Activated T-helper 2 cell treated with anti-CD3 and anti-CD28 coated beads, Interferon-gamma antibody, Interleukin-2, Interleukin-4, amounts not matched to agents 10 μg/mL and 5 μg/mL and 100 μg/mL, durations not matched to agents 14 hours and 24 hours and 36 hours (primary cell): Measurements from ENCODE around the gene PKD1. TPM values are rescaled to one million over a fixed set of nuclear protein-coding genes. Genes with fewer than 3 reads are reported as not detected.

ENCODE experiments used
- DNase-seq: peaks from one replicate; pipeline ENCODE4 v3.0.0; 2021; ENCODE audit warnings: low spot score
- H3K27ac Mint-ChIP-seq: one replicate; pipeline ENCODE4 v1.8.0; 2021; ENCODE audit warnings: mixed read lengths
- H3K27me3 Mint-ChIP-seq: one replicate; pipeline ENCODE4 v1.8.0; 2021; ENCODE audit warnings: low read depth, mixed read lengths
- H3K36me3 Mint-ChIP-seq: one replicate; pipeline ENCODE4 v1.8.0; 2021; ENCODE audit warnings: low read depth, mixed read lengths
- H3K4me1 Mint-ChIP-seq: one replicate; pipeline ENCODE4 v1.8.0; 2021; ENCODE audit warnings: low read depth, mixed read lengths
- H3K4me3 Mint-ChIP-seq: one replicate; pipeline ENCODE4 v1.8.0; 2021; ENCODE audit warnings: low read depth, mild to moderate bottlenecking, moderate library complexity, mixed read lengths
- H3K9me3 Mint-ChIP-seq: one replicate; pipeline ENCODE4 v1.8.0; 2021; ENCODE audit warnings: mixed read lengths
- intact Hi-C: fragments of 100-400 bp; cut with micrococcal nuclease; formaldehyde crosslinking; loops from one replicate; pipeline ENCODE4 v1.15.1; 2023
- total RNA-seq: library from RNA; stranded (reverse); gene quantifications from 2 replicates; pipeline ENCODE4 v1.2.3, GENCODE V29; 2022

Gene PKD1
- total RNA-seq, 1 donor from 2014 or later = 94.4 TPM

DNA sequence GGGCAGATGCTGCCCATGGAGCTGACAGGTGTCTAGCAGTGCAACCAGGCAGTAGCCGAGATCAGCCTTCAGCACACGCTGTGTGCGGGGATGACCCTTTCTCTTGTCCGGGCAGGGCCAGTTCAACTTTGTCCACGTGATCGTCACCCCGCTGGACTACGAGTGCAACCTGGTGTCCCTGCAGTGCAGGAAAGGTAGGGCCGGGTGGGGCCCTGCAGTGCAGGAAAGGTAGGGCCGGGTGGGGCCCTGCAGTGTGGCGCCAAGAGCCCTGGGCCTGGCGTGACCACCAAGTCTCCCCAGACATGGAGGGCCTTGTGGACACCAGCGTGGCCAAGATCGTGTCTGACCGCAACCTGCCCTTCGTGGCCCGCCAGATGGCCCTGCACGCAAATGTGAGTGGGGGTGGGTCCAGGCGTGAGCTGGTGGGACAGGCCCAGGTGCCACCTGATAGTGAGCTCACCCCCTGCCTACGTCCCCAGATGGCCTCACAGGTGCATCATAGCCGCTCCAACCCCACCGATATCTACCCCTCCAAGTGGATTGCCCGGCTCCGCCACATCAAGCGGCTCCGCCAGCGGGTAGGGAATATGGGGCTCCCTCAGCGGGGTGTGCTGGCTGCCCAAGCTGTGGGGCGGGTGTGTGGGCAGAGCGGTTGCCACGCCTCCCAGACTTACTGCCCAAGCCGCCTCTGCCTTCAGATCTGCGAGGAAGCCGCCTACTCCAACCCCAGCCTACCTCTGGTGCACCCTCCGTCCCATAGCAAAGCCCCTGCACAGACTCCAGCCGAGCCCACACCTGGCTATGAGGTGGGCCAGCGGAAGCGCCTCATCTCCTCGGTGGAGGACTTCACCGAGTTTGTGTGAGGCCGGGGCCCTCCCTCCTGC lies 47.7 kb downstream of the PKD1 start:
- H3K9me3 Mint-ChIP-seq = no peaks in the 10 kb centered on the region
- intact Hi-C loops = no loop called here
- no peaks in the 10 kb centered on the region for H3K27me3 Mint-ChIP-seq
- peaks cover 16% of the 10 kb centered on the region for H3K36me3 Mint-ChIP-seq
- no peak overlapping the region for H3K27ac Mint-ChIP-seq
- no peaks in the 10 kb centered on the region for H3K4me1 Mint-ChIP-seq
- no peak for DNase-seq
- no peak overlapping the region for H3K4me3 Mint-ChIP-seq

DNA sequence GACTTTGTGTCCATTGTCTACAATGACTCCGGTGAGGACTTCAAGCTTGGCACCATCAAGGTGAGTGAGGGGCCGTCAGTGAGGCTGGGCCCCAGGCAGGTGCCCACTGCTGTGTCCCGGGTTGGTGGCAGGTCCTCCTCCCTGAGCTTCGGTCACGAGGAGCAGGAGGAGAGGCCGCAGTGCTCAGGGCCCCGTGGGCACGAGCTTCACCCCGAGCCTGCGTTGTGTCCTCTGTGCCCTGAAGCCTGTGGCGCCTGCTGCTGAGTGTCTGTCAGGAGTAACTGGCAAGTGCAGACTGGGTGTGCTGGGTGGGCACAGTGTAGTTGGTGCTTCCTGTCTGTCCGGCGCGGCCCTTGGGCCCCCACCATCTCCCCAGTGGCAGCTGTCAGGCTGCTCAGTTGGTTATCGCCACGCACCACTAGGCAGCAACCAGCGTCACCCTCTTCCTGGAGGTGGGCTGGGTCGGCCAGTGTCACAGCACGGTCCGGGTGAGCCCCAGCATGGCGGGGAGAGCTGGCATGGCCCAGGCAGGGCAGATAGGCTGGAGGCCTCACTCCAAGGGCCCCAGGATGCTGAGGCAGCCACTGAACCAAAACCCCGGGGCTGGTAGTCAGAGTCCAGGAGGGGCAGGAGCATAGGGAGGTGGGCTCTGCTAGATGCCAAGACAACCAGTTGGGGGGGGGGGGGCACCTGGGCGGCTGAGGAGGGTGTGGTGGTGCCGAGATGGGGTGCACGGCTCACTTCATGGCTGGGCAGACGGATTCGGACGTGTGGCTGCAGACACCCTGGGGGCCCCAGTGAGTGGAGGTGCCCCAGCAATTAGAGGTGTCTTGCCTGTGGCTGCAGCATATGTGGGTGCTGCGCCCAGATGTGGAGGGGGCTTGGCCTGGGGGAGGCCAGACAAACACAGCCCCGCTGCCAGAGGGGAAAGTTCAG lies 48.6 kb downstream of the PKD1 start:
- Mint-ChIP-seq H3K4me3 (no peak overlapping the region), H3K36me3 (peaks cover 19% of the 10 kb centered on the region), H3K27me3 (no peaks in the 10 kb centered on the region), H3K9me3 (no peaks in the 10 kb centered on the region), H3K4me1 (no peaks in the 10 kb centered on the region), H3K27ac (no peak overlapping the region)
- intact Hi-C loops = no loop called here
- no peak for DNase-seq

- intact Hi-C loops = no loop called here
- Mint-ChIP-seq H3K4me1 (no peaks in the 10 kb centered on the region), H3K9me3 (no peaks in the 10 kb centered on the region), H3K36me3 (peaks cover 19% of the 10 kb centered on the region), H3K27ac (no peak overlapping the region), H3K27me3 (no peaks in the 10 kb centered on the region), H3K4me3 (no peak overlapping the region)
- no peak for DNase-seq
These were observed 49.5 kb downstream of the PKD1 start for GRCh38 chr16:2086106-2086742.

GRCh38 chr16:2085669-2086068 lies 50.0 kb downstream of the PKD1 start:
- no peaks in the 10 kb centered on the region for H3K27me3 Mint-ChIP-seq
- H3K4me1 Mint-ChIP-seq = no peaks in the 10 kb centered on the region
- intact Hi-C loops = no loop called here
- no peaks in the 10 kb centered on the region for H3K9me3 Mint-ChIP-seq
- DNase-seq = no peak
- no peak overlapping the region for H3K27ac Mint-ChIP-seq
- H3K36me3 Mint-ChIP-seq = peaks cover 18% of the 10 kb centered on the region
- no peak overlapping the region for H3K4me3 Mint-ChIP-seq

GRCh38 chr16:2084895-2085625 lies 50.6 kb downstream of the PKD1 start:
- no peaks in the 10 kb centered on the region for H3K4me1 Mint-ChIP-seq
- intact Hi-C loops = no loop called here
- no peaks in the 10 kb centered on the region for H3K9me3 Mint-ChIP-seq
- no peaks in the 10 kb centered on the region for H3K27me3 Mint-ChIP-seq
- no peak for DNase-seq
- peaks cover 14% of the 10 kb centered on the region for H3K36me3 Mint-ChIP-seq
- no peak overlapping the region for H3K4me3 Mint-ChIP-seq
- H3K27ac Mint-ChIP-seq = no peak overlapping the region

- Mint-ChIP-seq H3K36me3 (peaks cover 13% of the 10 kb centered on the region), H3K27me3 (no peaks in the 10 kb centered on the region), H3K4me3 (no peak overlapping the region), H3K9me3 (no peaks in the 10 kb centered on the region), H3K4me1 (no peaks in the 10 kb centered on the region), H3K27ac (no peak overlapping the region)
- no peak for DNase-seq
- intact Hi-C loops = no loop called here
These were observed 51.6 kb downstream of the PKD1 start for GRCh38 chr16:2083876-2084780.

GRCh38 chr16:2083409-2083808 lies 52.3 kb downstream of the PKD1 start:
- H3K27ac Mint-ChIP-seq = no peak overlapping the region
- no peaks in the 10 kb centered on the region for H3K4me1 Mint-ChIP-seq
- no peak overlapping the region for H3K4me3 Mint-ChIP-seq
- intact Hi-C loops = no loop called here
- no peaks in the 10 kb centered on the region for H3K27me3 Mint-ChIP-seq
- no peak for DNase-seq
- peaks cover 7% of the 10 kb centered on the region for H3K36me3 Mint-ChIP-seq
- H3K9me3 Mint-ChIP-seq = no peaks in the 10 kb centered on the region

DNA sequence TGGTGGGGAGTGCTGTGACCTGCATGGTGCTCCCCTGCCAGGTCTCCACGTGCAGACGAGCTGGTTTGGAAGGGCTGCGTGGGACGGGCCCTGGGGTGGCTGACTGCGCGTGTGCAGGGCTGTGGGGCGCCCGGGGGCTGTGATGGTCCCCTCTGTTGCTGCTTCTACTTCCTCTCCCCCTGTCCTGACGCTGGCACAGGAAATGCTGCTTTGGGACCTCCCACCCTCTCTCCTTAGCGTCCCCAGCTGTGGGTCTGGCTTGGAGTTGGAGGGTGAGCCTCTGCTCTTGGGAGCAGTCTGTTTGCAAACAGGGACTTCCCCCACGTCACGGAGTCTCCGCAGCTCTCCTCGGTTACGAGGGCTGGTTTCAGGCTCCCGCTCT lies 52.7 kb downstream of the PKD1 start:
- no peak overlapping the region for H3K4me3 Mint-ChIP-seq
- no peaks in the 10 kb centered on the region for H3K27me3 Mint-ChIP-seq
- peaks cover 7% of the 10 kb centered on the region for H3K36me3 Mint-ChIP-seq
- no peaks in the 10 kb centered on the region for H3K9me3 Mint-ChIP-seq
- DNase-seq = no peak
- H3K27ac Mint-ChIP-seq = no peak overlapping the region
- H3K4me1 Mint-ChIP-seq = no peaks in the 10 kb centered on the region
- intact Hi-C loops = no loop called here

- no peak overlapping the region for H3K4me3 Mint-ChIP-seq
- H3K27ac Mint-ChIP-seq = no peak overlapping the region
- H3K9me3 Mint-ChIP-seq = no peaks in the 10 kb centered on the region
- H3K4me1 Mint-ChIP-seq = no peaks in the 10 kb centered on the region
- peaks cover 7% of the 10 kb centered on the region for H3K36me3 Mint-ChIP-seq
- DNase-seq = no peak
- intact Hi-C loops = no loop called here
- H3K27me3 Mint-ChIP-seq = no peaks in the 10 kb centered on the region
These were observed 53.3 kb downstream of the PKD1 start for GRCh38 chr16:2082171-2082982.

DNA sequence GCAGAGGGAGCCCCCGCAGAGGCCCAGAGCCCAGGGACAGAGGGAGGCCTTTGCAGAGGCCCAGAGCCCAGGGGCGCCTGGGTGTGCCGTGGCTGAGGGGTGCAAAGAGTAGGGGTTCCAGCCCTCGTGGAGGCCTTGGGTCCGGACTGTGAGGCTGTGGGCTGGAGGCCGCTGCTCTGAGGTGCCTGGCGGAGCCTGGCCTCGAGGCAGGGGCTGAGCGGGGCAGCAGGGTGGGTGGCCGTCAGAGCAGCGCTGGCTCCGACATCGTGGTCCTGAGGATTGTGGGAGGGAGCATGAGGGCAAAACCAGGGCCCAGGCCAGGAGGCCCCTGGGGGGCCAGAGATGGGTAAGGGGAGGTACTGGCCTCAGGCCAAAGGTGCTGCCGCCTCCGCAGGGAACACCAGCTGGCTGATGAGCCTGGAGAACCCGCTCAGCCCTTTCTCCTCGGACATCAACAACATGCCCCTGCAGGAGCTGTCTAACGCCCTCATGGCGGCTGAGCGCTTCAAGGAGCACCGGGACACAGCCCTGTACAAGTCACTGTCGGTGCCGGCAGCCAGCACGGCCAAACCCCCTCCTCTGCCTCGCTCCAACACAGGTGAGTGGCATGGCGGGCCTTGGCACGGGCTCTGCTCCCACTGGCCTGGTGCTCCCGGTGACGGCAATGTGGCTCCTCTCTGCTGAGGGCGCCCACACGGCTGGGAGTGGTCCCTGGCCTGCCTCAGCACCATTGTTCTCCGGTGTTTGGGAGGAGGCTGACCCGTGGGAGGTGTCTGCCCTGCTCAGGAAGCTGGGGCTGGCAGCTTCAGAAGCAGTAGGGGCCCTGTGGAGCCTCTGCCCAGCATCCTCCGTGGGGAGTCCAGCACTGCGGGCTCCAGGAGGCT lies 54.3 kb downstream of the PKD1 start:
- DNase-seq = no peak
- no peaks in the 10 kb centered on the region for H3K9me3 Mint-ChIP-seq
- H3K27me3 Mint-ChIP-seq = no peaks in the 10 kb centered on the region
- no peaks in the 10 kb centered on the region for H3K4me1 Mint-ChIP-seq
- H3K36me3 Mint-ChIP-seq = peaks cover 3% of the 10 kb centered on the region
- H3K27ac Mint-ChIP-seq = no peak overlapping the region
- no peak overlapping the region for H3K4me3 Mint-ChIP-seq
- intact Hi-C loops = no loop called here
